Measurements from ENCODE around the gene KCNQ4.

DNA sequence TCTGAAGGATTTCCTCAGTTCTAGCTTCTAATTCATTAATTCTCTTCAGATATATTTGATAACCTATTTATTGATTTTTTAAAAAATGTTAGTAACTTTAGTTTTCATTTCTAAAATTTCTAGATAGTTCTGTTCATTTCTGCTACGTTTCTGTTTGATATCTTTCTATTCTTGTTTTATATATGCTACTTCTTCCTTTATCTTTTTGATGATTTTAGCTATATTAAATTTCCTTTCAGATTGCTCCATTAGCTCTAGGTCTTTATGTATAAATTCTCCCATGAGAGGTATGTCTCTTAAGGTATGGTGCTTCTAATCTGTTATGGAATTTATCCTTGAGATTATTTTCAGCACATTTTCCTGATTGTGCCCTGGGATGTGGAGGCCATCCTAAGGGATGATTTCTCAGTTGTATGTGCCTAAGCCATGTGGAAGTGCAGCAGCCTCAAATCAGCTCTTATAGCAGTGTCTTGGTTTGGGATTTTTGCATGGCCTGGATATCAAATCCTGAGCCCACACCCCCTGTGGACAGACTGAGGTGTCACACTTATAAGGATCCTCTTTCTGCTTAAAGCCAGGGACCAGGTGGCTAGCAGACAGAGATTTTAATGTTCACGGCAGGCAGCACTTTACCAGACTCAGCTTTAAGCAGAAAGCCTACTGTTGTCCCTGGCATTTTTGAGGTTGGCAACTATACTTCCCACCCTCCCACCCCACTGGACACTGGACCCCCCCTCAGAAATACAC lies 6.2 kb upstream of the KCNQ4 start:
- TF ChIP-seq SPI1 (IDR thresholded peaks at IDR 0.05; ENCODE audit: low read depth, low read length) (no peak), POLR2A (IDR thresholded peaks at IDR 0.05; ENCODE audit: low read depth, low read length) (no peak), PAX5 (IDR thresholded peaks at IDR 0.05; ENCODE audit: insufficient read depth, low read length, severe bottlenecking) (no peak), POLR2AphosphoS5 (IDR thresholded peaks at IDR 0.05; ENCODE audit: low read depth, low read length) (no peak), TAF1 (IDR thresholded peaks at IDR 0.05; ENCODE audit: low read depth, low read length) (no peak), POU2F2 (IDR thresholded peaks at IDR 0.05; ENCODE audit: low read depth, low read length) (no peak)
